HT-29 (cell line): ENCODE data around the gene MRPL51. TPM values are rescaled to one million over a fixed set of nuclear protein-coding genes. Genes with fewer than 3 reads are reported as not detected.

Source experiments
- total RNA-seq: library from RNA; depleted of rRNA; stranded (reverse); fragments of >200 nt; shearing (Covaris generic); gene quantifications from 2 replicates; pipeline ENCODE4 v1.2.3, GENCODE V29; 2014; rRNA removed

Gene MRPL51
- total RNA-seq, 1 experiment from 2014 or later, result 147 TPM

Other genes with a start within 250 kb of the MRPL51 start
- gene PLEKHG6, start 182.6 kb downstream of the MRPL51 start, total RNA-seq, result 90.1 and 94.8 TPM in 2 replicates
- gene TNFRSF1A, start 151.2 kb downstream of the MRPL51 start, total RNA-seq, result 91.9 and 94.5 TPM in 2 replicates
- gene SCNN1A, start 117.7 kb downstream of the MRPL51 start, total RNA-seq, result 161 and 221 TPM in 2 replicates
- gene LTBR, start 109.1 kb downstream of the MRPL51 start, total RNA-seq, result 176 and 234 TPM in 2 replicates
- 0.23 TPM in 1 of 2 replicates, not detected in the other for gene CD27, start 48.3 kb downstream of the MRPL51 start, total RNA-seq
- 9.6 and 11.0 TPM in 2 replicates for gene TAPBPL, start 41.2 kb downstream of the MRPL51 start, total RNA-seq
- 11.5 and 23.0 TPM in 2 replicates for gene VAMP1, start 22.6 kb downstream of the MRPL51 start, total RNA-seq
- 115 and 141 TPM in 2 replicates for gene NCAPD2, start 840 bp upstream of the MRPL51 start, total RNA-seq
- gene GAPDH, start 41.3 kb upstream of the MRPL51 start, total RNA-seq, result 6,490 and 6,870 TPM in 2 replicates
- 0.37 and 0.41 TPM in 2 replicates for gene IFFO1, start 62.8 kb upstream of the MRPL51 start, total RNA-seq
- gene NOP2, start 75.0 kb upstream of the MRPL51 start, total RNA-seq, result 73.5 and 74.9 TPM in 2 replicates
- 253 and 269 TPM in 2 replicates for gene CHD4, start 114.1 kb upstream of the MRPL51 start, total RNA-seq
- gene LPAR5, start 142.7 kb upstream of the MRPL51 start, total RNA-seq, result 0.03 TPM in 1 of 2 replicates, not detected in the other
- 0.31 TPM in 1 of 2 replicates, not detected in the other for gene ACRBP, start 154.2 kb upstream of the MRPL51 start, total RNA-seq
- 25.1 and 27.4 TPM in 2 replicates for gene ING4, start 169.9 kb upstream of the MRPL51 start, total RNA-seq
- gene ZNF384, start 196.1 kb upstream of the MRPL51 start, total RNA-seq, result 23.9 and 42.5 TPM in 2 replicates
- gene PIANP, start 207.6 kb upstream of the MRPL51 start, total RNA-seq, result not detected in 2 replicates
- 103 and 108 TPM in 2 replicates for gene COPS7A, start 230.8 kb upstream of the MRPL51 start, total RNA-seq